Muscle of arm (tissue), 12 donors: Measurements from ENCODE around the gene DNAH17. TPM values are rescaled to one million over a fixed set of nuclear protein-coding genes. Genes with fewer than 3 reads are reported as not detected.

Experiments used
- DNase-seq: peaks from one replicate; pipeline ENCODE4 v3.0.0-alpha.2; 2013
- polyA plus RNA-seq, 12 donors: library from polyadenylated mRNA; unstranded; fragments of 120-200 nt; gene quantifications; one replicate each; pipeline ENCODE4 v1.2.1, GENCODE V29; 2013; ENCODE audit not compliant: insufficient read length in 12 of 12

The DNAH17 gene
- polyA plus RNA-seq, 12 donors = 1.2 to 4.5 (median 2.4) TPM; not detected in 2

GRCh38 chr17:78498848-78499247, 78.3 kb downstream of the DNAH17 start:
- no peak for DNase-seq

- DNase-seq = peak; percentile 75
Observed at GRCh38 chr17:78497115-78497540, 80.1 kb downstream of the DNAH17 start.

GRCh38 chr17:78496311-78496710, 80.9 kb downstream of the DNAH17 start:
- no peak for DNase-seq

GRCh38 chr17:78495634-78496033, 81.6 kb downstream of the DNAH17 start:
- DNase-seq = no peak

- DNase-seq = no peak
Observed at GRCh38 chr17:78494696-78495330, 82.4 kb downstream of the DNAH17 start.

- DNase-seq = no peak
Observed at GRCh38 chr17:78493853-78494695, 83.1 kb downstream of the DNAH17 start.

- no peak for DNase-seq
Observed at GRCh38 chr17:78493450-78493849, 83.7 kb downstream of the DNAH17 start.

GRCh38 chr17:78492116-78492799, 84.9 kb downstream of the DNAH17 start:
- DNase-seq = no peak

GRCh38 chr17:78491236-78492115, 85.7 kb downstream of the DNAH17 start:
- DNase-seq = no peak

- DNase-seq = no peak
Observed at GRCh38 chr17:78490673-78491072, 86.5 kb downstream of the DNAH17 start.

- DNase-seq = no peak
Observed at GRCh38 chr17:78490156-78490555, 87.0 kb downstream of the DNAH17 start.

- DNase-seq = no peak
Observed at GRCh38 chr17:78488867-78489634, 88.1 kb downstream of the DNAH17 start.

- DNase-seq = no peak
Observed at GRCh38 chr17:78488156-78488555, 89.0 kb downstream of the DNAH17 start.

GRCh38 chr17:78486946-78487680, 90.1 kb downstream of the DNAH17 start:
- no peak for DNase-seq

GRCh38 chr17:78486228-78486802, 90.9 kb downstream of the DNAH17 start:
- DNase-seq = no peak

- DNase-seq = no peak
Observed at GRCh38 chr17:78485290-78486168, 91.7 kb downstream of the DNAH17 start.

- no peak for DNase-seq
Observed at GRCh38 chr17:78484271-78485246, 92.6 kb downstream of the DNAH17 start.
